ENCODE measurements around the gene AVPR2.

DNA sequence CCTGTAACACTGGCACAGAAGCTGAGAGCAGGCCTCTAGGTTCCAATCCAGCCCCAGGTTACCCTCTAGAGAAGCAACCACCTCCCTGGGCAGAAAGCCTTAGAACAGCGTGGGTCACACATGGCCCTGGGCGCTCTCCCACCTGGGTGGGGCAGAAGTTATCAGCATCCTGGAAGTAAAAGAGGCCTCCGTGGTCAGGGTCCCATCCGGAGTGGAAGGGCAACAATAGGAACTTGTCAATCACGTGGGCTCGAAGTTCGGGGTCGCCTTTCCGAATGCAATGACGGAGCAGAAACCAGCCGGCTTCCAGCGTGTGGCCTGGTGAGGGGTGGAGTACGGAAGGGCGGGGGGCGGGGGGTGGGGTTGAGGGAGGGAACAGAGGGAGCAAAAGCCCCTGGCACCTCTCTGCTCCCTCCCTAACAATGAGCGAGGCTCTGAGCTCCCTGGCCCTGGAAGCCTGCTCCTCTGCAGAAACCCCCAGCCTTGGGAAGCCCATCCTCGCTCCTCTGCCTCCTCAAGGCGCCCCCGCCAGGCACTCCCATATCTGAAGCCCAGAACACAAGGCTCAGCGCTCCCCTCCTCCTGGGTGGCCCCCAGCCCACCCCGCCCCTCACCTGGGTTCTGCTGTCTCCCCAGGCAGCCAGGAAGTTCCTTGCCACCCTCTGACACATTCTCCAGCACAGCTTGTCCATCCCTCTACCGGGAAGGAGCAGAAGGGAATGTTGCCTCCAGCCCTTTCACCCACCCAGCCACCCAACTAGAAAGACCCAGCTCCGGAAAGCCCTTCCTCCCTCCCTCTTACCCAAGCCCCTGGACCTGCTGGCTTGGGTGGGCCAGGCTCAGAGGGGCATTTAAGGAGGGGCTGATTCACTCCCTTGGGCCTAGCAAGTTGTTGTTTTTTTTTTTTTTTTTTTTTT lies 37.1 kb downstream of the AVPR2 start:
- TF ChIP-seq GATA3 (IDR thresholded peaks at IDR 0.05; ENCODE audit: low read depth, low read length): no peak
- TF ChIP-seq GATA2 (IDR thresholded peaks at IDR 0.05; ENCODE audit: low read depth, low read length): no peak
